ENCODE measurements around the gene MROH8.

MROH8 gene

DNA sequence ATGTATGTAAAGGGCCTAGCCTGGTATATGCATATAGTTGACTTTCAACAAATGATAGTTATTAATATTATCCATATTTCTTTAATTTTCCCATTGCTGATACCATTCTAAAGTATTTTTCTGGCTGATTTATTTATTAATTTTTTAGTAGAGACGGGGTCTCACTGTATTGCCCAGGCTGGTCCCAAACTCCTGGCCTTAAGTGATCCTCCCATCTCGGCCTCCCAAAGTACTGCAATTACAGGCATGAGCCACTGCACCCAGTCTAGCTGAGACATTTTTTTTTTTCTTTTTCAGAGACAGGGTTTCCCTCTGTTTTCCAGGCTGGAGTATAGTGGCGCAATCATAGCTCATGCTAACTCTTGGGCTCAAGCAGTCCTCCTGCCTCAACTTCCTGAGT, 29.8 kb upstream of the MROH8 start:
- TF ChIP-seq, protein P1, sequence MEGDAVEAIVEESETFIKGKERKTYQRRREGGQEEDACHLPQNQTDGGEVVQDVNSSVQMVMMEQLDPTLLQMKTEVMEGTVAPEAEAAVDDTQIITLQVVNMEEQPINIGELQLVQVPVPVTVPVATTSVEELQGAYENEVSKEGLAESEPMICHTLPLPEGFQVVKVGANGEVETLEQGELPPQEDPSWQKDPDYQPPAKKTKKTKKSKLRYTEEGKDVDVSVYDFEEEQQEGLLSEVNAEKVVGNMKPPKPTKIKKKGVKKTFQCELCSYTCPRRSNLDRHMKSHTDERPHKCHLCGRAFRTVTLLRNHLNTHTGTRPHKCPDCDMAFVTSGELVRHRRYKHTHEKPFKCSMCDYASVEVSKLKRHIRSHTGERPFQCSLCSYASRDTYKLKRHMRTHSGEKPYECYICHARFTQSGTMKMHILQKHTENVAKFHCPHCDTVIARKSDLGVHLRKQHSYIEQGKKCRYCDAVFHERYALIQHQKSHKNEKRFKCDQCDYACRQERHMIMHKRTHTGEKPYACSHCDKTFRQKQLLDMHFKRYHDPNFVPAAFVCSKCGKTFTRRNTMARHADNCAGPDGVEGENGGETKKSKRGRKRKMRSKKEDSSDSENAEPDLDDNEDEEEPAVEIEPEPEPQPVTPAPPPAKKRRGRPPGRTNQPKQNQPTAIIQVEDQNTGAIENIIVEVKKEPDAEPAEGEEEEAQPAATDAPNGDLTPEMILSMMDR (IDR thresholded peaks at IDR 0.05; ENCODE audit: low read depth, low read length, missing control alignments), result no peak
- DNase-seq (ENCODE audit: extremely low read depth, low read depth), result no peak
- no peak overlapping the region for H3K4me3 ChIP-seq (replicated peaks; ENCODE audit: low read depth, low read length)

DNA sequence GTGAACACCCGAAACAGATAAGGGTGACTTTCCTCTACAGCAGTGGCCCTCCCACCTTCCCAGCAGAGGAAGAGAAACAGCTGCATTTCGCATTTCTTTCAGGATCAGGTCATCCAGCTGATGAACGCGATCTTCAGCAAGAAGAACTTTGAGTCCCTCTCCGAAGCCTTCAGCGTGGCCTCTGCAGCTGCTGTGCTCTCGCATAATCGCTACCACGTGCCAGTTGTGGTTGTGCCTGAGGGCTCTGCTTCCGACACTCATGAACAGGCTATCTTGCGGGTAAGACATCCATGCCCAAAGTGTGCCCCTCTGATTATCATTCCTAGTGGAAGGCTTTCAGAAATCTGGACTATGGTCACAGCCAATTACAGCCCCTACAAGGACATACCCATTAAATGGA, 27.8 kb upstream of the MROH8 start:
- DNase-seq (ENCODE audit: extremely low read depth, low read depth), result no peak
- no peak overlapping the region for H3K4me3 ChIP-seq (replicated peaks; ENCODE audit: low read depth, low read length)
- TF ChIP-seq, protein P1 (IDR thresholded peaks at IDR 0.05; ENCODE audit: low read depth, low read length, missing control alignments), result no peak

DNA sequence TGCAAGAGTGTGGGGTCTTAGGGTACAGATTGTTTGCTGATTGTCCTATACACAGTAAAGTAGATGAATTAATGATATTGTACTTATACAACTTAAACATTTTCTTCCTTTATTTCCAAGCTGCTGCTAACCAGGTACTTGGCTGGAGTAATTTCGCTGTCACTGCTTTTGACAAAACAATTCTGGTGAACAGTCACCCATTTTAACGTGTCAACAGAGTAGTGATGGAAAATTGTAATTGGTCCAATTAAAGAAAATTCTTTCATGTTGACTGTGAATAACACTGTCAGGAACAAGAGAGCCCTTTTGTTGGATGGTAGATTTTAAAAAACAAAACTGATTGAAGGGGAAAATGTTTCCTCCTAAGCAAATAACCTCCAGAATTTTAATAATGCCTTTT, 26.4 kb upstream of the MROH8 start:
- no peak for DNase-seq (ENCODE audit: extremely low read depth, low read depth)
- H3K4me3 ChIP-seq (replicated peaks; ENCODE audit: low read depth, low read length), result no peak overlapping the region
- TF ChIP-seq, protein P1 (IDR thresholded peaks at IDR 0.05; ENCODE audit: low read depth, low read length, missing control alignments), result no peak

DNA sequence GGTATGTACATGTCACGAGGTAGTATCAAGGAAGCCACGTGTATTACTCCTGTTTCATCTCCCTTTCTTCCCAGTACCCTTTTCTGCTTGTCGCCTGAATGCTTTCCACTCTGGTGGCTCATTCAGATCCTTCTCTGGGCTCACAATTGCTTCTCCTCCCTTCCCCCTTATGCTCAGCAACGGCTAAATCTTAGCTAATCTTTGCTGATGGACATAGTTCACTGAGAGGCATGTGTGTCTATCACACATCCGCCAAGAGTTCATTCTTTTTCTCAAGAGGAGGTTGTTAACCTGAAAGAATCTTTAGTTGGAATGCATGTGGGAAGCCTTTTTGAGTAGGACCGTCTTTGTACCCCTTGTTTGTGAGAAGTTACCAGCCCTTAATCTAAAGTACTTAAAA, 25.8 kb upstream of the MROH8 start:
- DNase-seq (ENCODE audit: extremely low read depth, low read depth), result no peak
- H3K4me3 ChIP-seq (replicated peaks; ENCODE audit: low read depth, low read length), result no peak overlapping the region
- TF ChIP-seq, protein P1 (IDR thresholded peaks at IDR 0.05; ENCODE audit: low read depth, low read length, missing control alignments), result no peak

DNA sequence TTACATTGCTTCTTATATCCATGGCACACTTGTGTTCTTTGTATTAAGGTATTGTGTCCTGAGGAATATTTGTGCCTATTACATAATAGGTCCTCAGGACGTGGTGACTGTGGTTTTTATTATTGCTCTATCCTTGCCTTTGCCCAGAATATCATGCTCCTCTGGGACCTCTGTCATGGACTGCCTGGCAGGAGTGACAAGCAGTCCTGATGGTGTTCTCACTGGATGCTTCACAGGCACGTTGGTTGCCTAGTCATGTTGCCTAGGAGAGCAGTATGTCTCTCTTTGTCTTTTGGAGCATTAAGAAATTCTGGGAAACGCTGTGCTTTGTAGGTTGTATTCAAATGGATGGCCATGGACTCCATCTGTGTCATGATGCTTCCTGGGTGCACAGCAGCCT, 24.7 kb upstream of the MROH8 start:
- H3K4me3 ChIP-seq (replicated peaks; ENCODE audit: low read depth, low read length), result no peak overlapping the region
- TF ChIP-seq, protein P1 (IDR thresholded peaks at IDR 0.05; ENCODE audit: low read depth, low read length, missing control alignments), result no peak
- DNase-seq (ENCODE audit: extremely low read depth, low read depth), result no peak

DNA sequence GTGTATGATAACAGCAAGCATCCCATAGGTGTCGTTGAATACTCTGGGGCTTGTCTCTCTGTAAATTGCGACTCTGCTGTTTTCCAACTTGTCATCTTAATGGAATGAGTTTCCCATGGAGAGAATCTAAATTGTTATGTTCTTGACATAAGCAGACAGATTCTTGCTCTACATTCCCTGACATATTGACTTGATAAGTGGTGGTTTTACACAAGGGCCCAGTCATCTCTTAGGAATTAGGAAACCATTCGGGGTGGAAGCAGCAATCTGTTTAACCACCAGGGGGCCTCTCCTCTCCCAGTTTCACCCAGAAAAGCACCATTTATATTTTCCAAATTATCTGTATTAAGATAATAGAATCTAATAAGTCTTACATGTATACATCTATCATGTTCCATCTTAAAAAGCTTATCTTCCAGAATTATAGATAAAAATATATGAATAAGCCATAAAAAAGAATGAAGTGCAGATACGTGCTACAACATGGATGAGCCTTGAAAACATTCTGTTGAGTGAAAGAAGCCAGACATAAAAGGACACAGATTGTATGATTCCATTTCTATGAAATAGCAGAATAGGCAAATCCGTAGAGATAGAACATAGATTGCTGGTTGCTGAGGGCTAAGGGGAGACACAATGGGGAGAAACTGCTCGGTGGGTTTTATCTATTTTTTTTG, 23.1 kb upstream of the MROH8 start:
- no peak overlapping the region for H3K4me3 ChIP-seq (replicated peaks; ENCODE audit: low read depth, low read length)
- TF ChIP-seq, protein P1 (IDR thresholded peaks at IDR 0.05; ENCODE audit: low read depth, low read length, missing control alignments), result peak; percentile 92
- peak; percentile 85 for DNase-seq (ENCODE audit: extremely low read depth, low read depth)

DNA sequence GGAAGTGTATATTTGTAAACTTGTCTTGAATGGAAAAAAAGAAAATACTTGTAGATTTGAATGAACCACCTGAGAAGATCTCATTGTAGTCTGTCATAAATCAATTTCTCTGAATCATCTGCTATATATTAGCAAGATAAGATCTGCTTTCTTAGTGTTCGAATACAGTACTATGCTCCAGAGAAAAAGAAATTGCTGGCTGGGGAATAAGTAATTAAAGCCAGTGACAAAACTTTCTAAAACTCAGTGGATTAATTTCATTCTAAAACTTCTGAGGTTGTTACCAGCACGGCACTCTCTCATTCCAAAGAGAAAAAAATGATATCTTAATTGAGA, 22.4 kb upstream of the MROH8 start:
- H3K4me3 ChIP-seq (replicated peaks; ENCODE audit: low read depth, low read length), result no peak overlapping the region
- TF ChIP-seq, protein P1 (IDR thresholded peaks at IDR 0.05; ENCODE audit: low read depth, low read length, missing control alignments), result no peak
- DNase-seq (ENCODE audit: extremely low read depth, low read depth), result no peak
